Liver (tissue), 3 donors: ENCODE results near the gene KLHL24.

ENCODE experiments used
- EGR1 ChIP-seq, 2 donors: IDR thresholded peaks; 2 replicates each; pipeline ENCODE4 v1.6.1; 2016 to 2018; ENCODE audit warnings: antibody characterized with exemption in 2 of 2, low read depth in 2 of 2
- FOXA1 ChIP-seq: IDR thresholded peaks from 2 replicates; pipeline ENCODE4 v1.6.1; 2016; ENCODE audit warnings: antibody characterized with exemption
- GABPA ChIP-seq, 2 donors: IDR thresholded peaks in 1 of 2; conservative IDR thresholded peaks in 1 of 2; 2 replicates each; pipeline ENCODE4 v1.6.1; 2016; ENCODE audit warnings: antibody characterized with exemption in 2 of 2, mild to moderate bottlenecking in 1 of 2, moderate library complexity in 1 of 2
- JUND ChIP-seq, 2 donors: IDR thresholded peaks; 2 replicates each; pipeline ENCODE4 v1.6.1; 2016; ENCODE audit warnings: antibody characterized with exemption in 2 of 2
- RAD21 ChIP-seq, 2 donors: IDR thresholded peaks; 2 replicates each; pipeline ENCODE4 v1.6.1; 2016; ENCODE audit warnings: antibody characterized with exemption in 2 of 2, mild to moderate bottlenecking in 2 of 2
- SP1 ChIP-seq: IDR thresholded peaks from 2 replicates; pipeline ENCODE4 v1.6.1; 2018; ENCODE audit warnings: antibody characterized with exemption, mild to moderate bottlenecking
- TAF1 ChIP-seq: conservative IDR thresholded peaks from 2 replicates; pipeline ENCODE4 v1.6.1; 2016; ENCODE audit warnings: antibody characterized with exemption, mild to moderate bottlenecking
- YY1 ChIP-seq: IDR thresholded peaks from 2 replicates; pipeline ENCODE4 v1.6.1; 2016; ENCODE audit warnings: antibody characterized with exemption, mild to moderate bottlenecking
- TF ChIP-seq, protein P1 (sequence below): fragments of 150-350 bp; IDR thresholded peaks from 2 replicates; pipeline ENCODE4 v1.5.1; 2017; ENCODE audit warnings: improper control_type of control experiment, low read depth, low read length; ENCODE audit not compliant: missing input control
- TF ChIP-seq, protein P2 (sequence below): IDR thresholded peaks from 2 replicates; pipeline ENCODE4 v1.6.1; 2016; ENCODE audit warnings: antibody characterized with exemption
- TF ChIP-seq, protein P3 (sequence below): IDR thresholded peaks from 2 replicates; pipeline ENCODE4 v1.6.1; 2016; ENCODE audit warnings: antibody characterized with exemption, mild to moderate bottlenecking
- donor health status: healthy.
- donor health status: healthy.

DNA sequence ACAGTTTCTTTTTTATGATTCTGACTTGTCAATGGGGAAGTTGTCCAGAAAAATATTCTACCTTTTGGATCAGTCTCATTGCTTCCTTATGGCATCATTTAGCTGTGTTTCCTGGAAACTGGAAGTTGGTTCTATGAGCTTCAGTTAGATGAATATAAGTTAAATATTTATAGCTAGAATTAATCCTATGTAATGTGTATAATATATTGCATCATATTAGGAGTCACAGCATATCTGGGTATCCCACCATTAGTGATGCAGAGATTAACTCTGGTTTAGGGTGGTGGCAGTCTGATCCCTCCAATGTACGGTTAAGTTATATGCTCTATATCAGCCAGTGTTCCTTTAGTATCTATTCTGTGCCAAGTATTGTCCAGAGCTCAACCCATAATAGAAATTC lies 19.3 kb downstream of the KLHL24 start:
- TF ChIP-seq, protein P1, sequence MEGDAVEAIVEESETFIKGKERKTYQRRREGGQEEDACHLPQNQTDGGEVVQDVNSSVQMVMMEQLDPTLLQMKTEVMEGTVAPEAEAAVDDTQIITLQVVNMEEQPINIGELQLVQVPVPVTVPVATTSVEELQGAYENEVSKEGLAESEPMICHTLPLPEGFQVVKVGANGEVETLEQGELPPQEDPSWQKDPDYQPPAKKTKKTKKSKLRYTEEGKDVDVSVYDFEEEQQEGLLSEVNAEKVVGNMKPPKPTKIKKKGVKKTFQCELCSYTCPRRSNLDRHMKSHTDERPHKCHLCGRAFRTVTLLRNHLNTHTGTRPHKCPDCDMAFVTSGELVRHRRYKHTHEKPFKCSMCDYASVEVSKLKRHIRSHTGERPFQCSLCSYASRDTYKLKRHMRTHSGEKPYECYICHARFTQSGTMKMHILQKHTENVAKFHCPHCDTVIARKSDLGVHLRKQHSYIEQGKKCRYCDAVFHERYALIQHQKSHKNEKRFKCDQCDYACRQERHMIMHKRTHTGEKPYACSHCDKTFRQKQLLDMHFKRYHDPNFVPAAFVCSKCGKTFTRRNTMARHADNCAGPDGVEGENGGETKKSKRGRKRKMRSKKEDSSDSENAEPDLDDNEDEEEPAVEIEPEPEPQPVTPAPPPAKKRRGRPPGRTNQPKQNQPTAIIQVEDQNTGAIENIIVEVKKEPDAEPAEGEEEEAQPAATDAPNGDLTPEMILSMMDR: no peak
- TF ChIP-seq FOXA1 (no peak), YY1 (no peak), JUND (IDR thresholded peaks at IDR 0.05) (no peak), TAF1 (no peak), SP1 (no peak), RAD21 (IDR thresholded peaks at IDR 0.05) (no peak), GABPA (IDR thresholded peaks at IDR 0.05 in 1 of 2, conservative IDR thresholded peaks at IDR 0.05 in 1 of 2) (no peak), EGR1 (IDR thresholded peaks at IDR 0.05; ENCODE audit: low read depth in 2 of 2) (no peak)
- TF ChIP-seq, protein P2, sequence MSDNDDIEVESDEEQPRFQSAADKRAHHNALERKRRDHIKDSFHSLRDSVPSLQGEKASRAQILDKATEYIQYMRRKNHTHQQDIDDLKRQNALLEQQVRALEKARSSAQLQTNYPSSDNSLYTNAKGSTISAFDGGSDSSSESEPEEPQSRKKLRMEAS: no peak
- TF ChIP-seq, protein P3, sequence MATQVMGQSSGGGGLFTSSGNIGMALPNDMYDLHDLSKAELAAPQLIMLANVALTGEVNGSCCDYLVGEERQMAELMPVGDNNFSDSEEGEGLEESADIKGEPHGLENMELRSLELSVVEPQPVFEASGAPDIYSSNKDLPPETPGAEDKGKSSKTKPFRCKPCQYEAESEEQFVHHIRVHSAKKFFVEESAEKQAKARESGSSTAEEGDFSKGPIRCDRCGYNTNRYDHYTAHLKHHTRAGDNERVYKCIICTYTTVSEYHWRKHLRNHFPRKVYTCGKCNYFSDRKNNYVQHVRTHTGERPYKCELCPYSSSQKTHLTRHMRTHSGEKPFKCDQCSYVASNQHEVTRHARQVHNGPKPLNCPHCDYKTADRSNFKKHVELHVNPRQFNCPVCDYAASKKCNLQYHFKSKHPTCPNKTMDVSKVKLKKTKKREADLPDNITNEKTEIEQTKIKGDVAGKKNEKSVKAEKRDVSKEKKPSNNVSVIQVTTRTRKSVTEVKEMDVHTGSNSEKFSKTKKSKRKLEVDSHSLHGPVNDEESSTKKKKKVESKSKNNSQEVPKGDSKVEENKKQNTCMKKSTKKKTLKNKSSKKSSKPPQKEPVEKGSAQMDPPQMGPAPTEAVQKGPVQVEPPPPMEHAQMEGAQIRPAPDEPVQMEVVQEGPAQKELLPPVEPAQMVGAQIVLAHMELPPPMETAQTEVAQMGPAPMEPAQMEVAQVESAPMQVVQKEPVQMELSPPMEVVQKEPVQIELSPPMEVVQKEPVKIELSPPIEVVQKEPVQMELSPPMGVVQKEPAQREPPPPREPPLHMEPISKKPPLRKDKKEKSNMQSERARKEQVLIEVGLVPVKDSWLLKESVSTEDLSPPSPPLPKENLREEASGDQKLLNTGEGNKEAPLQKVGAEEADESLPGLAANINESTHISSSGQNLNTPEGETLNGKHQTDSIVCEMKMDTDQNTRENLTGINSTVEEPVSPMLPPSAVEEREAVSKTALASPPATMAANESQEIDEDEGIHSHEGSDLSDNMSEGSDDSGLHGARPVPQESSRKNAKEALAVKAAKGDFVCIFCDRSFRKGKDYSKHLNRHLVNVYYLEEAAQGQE: no peak
